GM12878 (cell line): ENCODE data around the gene SUPT4H1. TPM values are rescaled to one million over a fixed set of nuclear protein-coding genes. Genes with fewer than 3 reads are reported as not detected.
A peak's percentile ranks its signal among the peaks of the same experiment; 100 is the strongest.

ENCODE experiments used
- ATAC-seq: fragments of 200-7000 bp; cut with Tn5 transposase; 3 replicates; pipeline ENCODE4 v1.9.1; 2020; ENCODE audit warnings: mild to moderate bottlenecking, moderate library complexity
- BruUV-seq: library from RNA; stranded (reverse); fragments of 400-500 nt; replicated peaks from 2 replicates; lab custom pipeline; 2021; lab: Mats Ljungman, UMichigan
- CTCF ChIA-PET: fragments of 300-600 bp; sonication (Branson Sonifier 250); formaldehyde crosslinking; extraction: SDS; loops from one replicate; lab custom pipeline; 2021; ENCODE audit warnings: inconsistent platforms; lab: Yijun Ruan, JAX
- POLR2A ChIA-PET: fragments of 350-600 bp; formaldehyde crosslinking; extraction: SDS; loops from one replicate; lab custom pipeline; 2021; ENCODE audit warnings: inconsistent platforms; lab: Charles Lee
- RAD21 ChIA-PET: fragments of 300-600 bp; sonication (Branson Sonifier 250); formaldehyde crosslinking; loops from one replicate; lab custom pipeline; 2023; ENCODE audit warnings: antibody characterized with exemption; ENCODE audit not compliant: unreplicated experiment; lab: Charles Lee
- SMC1A ChIA-PET: fragments of 300-600 bp; sonication (Branson Sonifier 250); formaldehyde crosslinking; loops from one replicate; lab custom pipeline; 2023; ENCODE audit not compliant: unreplicated experiment, uncharacterized antibody; lab: Charles Lee
- DNase-seq: peaks from one replicate; pipeline ENCODE4 v3.0.0-alpha.2; 2011; ENCODE audit warnings: low read depth, low spot score
- FAIRE-seq: peaks from 3 replicates; lab custom pipeline; 2011; peaks lifted over from hg19 to GRCh38; lab: Jason Lieb, UNC
- H2AFZ ChIP-seq: 2 replicates; pipeline ENCODE4 v1.6.0; 2011; ENCODE audit warnings: low read depth, low read length, control low read depth; ENCODE audit not compliant: control insufficient read depth
- H3K27ac ChIP-seq: 2 replicates; pipeline ENCODE4 v1.5.1; 2011; ENCODE audit warnings: control low read depth; ENCODE audit not compliant: control insufficient read depth, insufficient read depth
- H3K27me3 ChIP-seq, 2 experiments: replicated peaks in 1 of 2; 2 replicates each; pipeline versions ENCODE4 v1.6.0 to v1.6.1; 2011; ENCODE audit warnings: low read length in 1 of 2; ENCODE audit not compliant: control insufficient read depth in 2 of 2, insufficient read depth in 2 of 2
- H3K36me3 ChIP-seq, 2 experiments: 2 replicates each; pipeline ENCODE4 v1.5.1; 2011; ENCODE audit warnings: low read length in 1 of 2; ENCODE audit not compliant: control insufficient read depth in 2 of 2, insufficient read depth in 2 of 2
- H3K4me1 ChIP-seq: 2 replicates; pipeline ENCODE4 v1.6.1; 2011; ENCODE audit warnings: mild to moderate bottlenecking, low read length, moderate library complexity, mixed read lengths; ENCODE audit not compliant: control insufficient read depth, insufficient read depth
- H3K4me2 ChIP-seq: 2 replicates; pipeline ENCODE4 v1.6.0; 2011; ENCODE audit warnings: control low read depth; ENCODE audit not compliant: control insufficient read depth, insufficient read depth
- H3K4me3 ChIP-seq: fragments of 200-600 bp; sonication (generic); 2 replicates; pipeline ENCODE4 v1.5.1; 2016
- H3K79me2 ChIP-seq: 2 replicates; pipeline ENCODE4 v1.6.0; 2011; ENCODE audit warnings: low read length; ENCODE audit not compliant: control insufficient read depth, insufficient read depth
- H3K9ac ChIP-seq: 2 replicates; pipeline ENCODE4 v1.8.0; 2011; ENCODE audit warnings: low read length, control low read depth, mixed read lengths; ENCODE audit not compliant: control insufficient read depth, insufficient read depth
- H3K9me3 ChIP-seq: replicated peaks from 3 replicates; pipeline ENCODE4 v1.5.1; 2011; ENCODE audit warnings: mild to moderate bottlenecking, low read length; ENCODE audit not compliant: control insufficient read depth, insufficient read depth
- H4K20me1 ChIP-seq: 2 replicates; pipeline ENCODE4 v1.6.0; 2011; ENCODE audit not compliant: control insufficient read depth, insufficient read depth
- BACH1 ChIP-seq: fragments of 450-650 bp; IDR thresholded peaks from 2 replicates; pipeline ENCODE4 v1.6.1; 2017; ENCODE audit warnings: mild to moderate bottlenecking, borderline replicate concordance
- CHD1 ChIP-seq: IDR thresholded peaks from 2 replicates; pipeline ENCODE4 v1.6.1; 2012; ENCODE audit warnings: low read depth, low read length, improper control_type of control experiment
- CREM ChIP-seq: IDR thresholded peaks from 2 replicates; pipeline ENCODE4 v1.6.1; 2014; ENCODE audit warnings: antibody characterized with exemption, low read depth
- DPF2 ChIP-seq: fragments of 450-650 bp; IDR thresholded peaks from 2 replicates; pipeline ENCODE4 v1.6.1; 2017; ENCODE audit warnings: mild to moderate bottlenecking
- FOXM1 ChIP-seq: IDR thresholded peaks from 2 replicates; pipeline ENCODE4 v1.6.1; 2012; ENCODE audit warnings: low read depth, mild to moderate bottlenecking, inconsistent platforms, low read length, moderate library complexity
- IKZF1 ChIP-seq: fragments of 450-650 bp; conservative IDR thresholded peaks from 2 replicates; pipeline ENCODE4 v1.6.1; 2017; ENCODE audit warnings: antibody characterized with exemption, mild to moderate bottlenecking
- NBN ChIP-seq: fragments of 450-650 bp; IDR thresholded peaks from 2 replicates; pipeline ENCODE4 v1.6.1; 2016
- NR2F1 ChIP-seq: fragments of 450-650 bp; conservative IDR thresholded peaks from 2 replicates; pipeline ENCODE4 v1.6.1; 2017; ENCODE audit warnings: mild to moderate bottlenecking
- POU2F2 ChIP-seq: IDR thresholded peaks from 3 replicates; pipeline ENCODE4 v1.6.1; 2011; ENCODE audit warnings: low read depth, mild to moderate bottlenecking, low read length, borderline replicate concordance
- RUNX3 ChIP-seq: IDR thresholded peaks from 2 replicates; pipeline ENCODE4 v1.6.1; 2012; ENCODE audit warnings: low read length, inconsistent platforms
- SIX5 ChIP-seq: IDR thresholded peaks from 2 replicates; pipeline ENCODE4 v1.6.1; 2011; ENCODE audit warnings: mild to moderate bottlenecking, low read depth, low read length, moderate library complexity; ENCODE audit not compliant: severe bottlenecking
- SMC3 ChIP-seq: IDR thresholded peaks from 2 replicates; pipeline ENCODE4 v1.6.1; 2011; ENCODE audit warnings: low read length, improper control_type of control experiment, borderline replicate concordance
- YY1 ChIP-seq: IDR thresholded peaks from 2 replicates; pipeline ENCODE4 v1.6.1; 2011; ENCODE audit warnings: low read depth, mild to moderate bottlenecking, low read length
- WGBS: methylation state at CpG from one replicate; pipeline ENCODE4 v1.1.6; 2016; ENCODE audit warnings: low lambda C conversion rate; ENCODE audit not compliant: insufficient replicate concordance, insufficient coverage; ENCODE audit errors: missing lambda C conversion rate; 5-methylcytosine and 5-hydroxymethylcytosine counted together
- in situ Hi-C: fragments of 300-500 bp; cut with MboI; formaldehyde crosslinking; loops from 9 replicates; pipeline ENCODE4 v1.14.3; 2018; ENCODE audit warnings: mixed read lengths
- intact Hi-C: fragments of 100-400 bp; cut with micrococcal nuclease; formaldehyde crosslinking; loops from one replicate; pipeline ENCODE4 v1.14.2; 2022; ENCODE audit not compliant: unreplicated experiment
- polyA plus RNA-seq, 11 experiments: library from polyadenylated mRNA; depleted of rRNA in 4 of 11; unstranded in 6 of 11; stranded (reverse) in 5 of 11; fragments of >200 nt; fragmentation: Nextera tagmentation in 4 of 11; fragmentation: Illumina TruSeq in 1 of 11; extraction: Ambion mirVana in 4 of 11; extraction: Trizol in 1 of 11; gene quantifications; 1 replicate in 1 of 11; 2 replicates in 10 of 11; pipeline versions ENCODE4 v1.2.1 to v1.2.3, GENCODE V29; 2011 to 2016; ENCODE audit warnings: inconsistent platforms in 2 of 11, missing spikeins in 2 of 11, low read depth in 1 of 11
- total RNA-seq, 4 experiments: library from RNA; depleted of rRNA in 3 of 4; stranded (reverse); fragments of >200 nt in 3 of 4; fragmentation: Illumina TruSeq in 1 of 4; extraction: Trizol in 1 of 4; gene quantifications; 2 replicates each; pipeline versions ENCODE4 v1.2.1 to v1.2.3, GENCODE V29; 2013 to 2021
- TF ChIP-seq, protein P1 (sequence below): fragments of 450-650 bp; conservative IDR thresholded peaks from 2 replicates; pipeline ENCODE4 v1.6.1; 2017; ENCODE audit warnings: mild to moderate bottlenecking, moderate library complexity
- TF ChIP-seq, protein P2 (sequence below): fragments of 450-650 bp; IDR thresholded peaks from 2 replicates; pipeline ENCODE4 v1.6.1; 2017; ENCODE audit warnings: mild to moderate bottlenecking, moderate library complexity
- TF ChIP-seq, protein P3 (sequence below): fragments of 450-650 bp; IDR thresholded peaks from 2 replicates; pipeline ENCODE4 v1.6.1; 2017; ENCODE audit warnings: mild to moderate bottlenecking

Gene SUPT4H1
- total and polyA plus RNA-seq, 10 of the 15 experiments (the other 5 are each of a cell fraction or from before 2014, with no cell fraction given): 83.8 to 293 (median 128) TPM

DNA sequence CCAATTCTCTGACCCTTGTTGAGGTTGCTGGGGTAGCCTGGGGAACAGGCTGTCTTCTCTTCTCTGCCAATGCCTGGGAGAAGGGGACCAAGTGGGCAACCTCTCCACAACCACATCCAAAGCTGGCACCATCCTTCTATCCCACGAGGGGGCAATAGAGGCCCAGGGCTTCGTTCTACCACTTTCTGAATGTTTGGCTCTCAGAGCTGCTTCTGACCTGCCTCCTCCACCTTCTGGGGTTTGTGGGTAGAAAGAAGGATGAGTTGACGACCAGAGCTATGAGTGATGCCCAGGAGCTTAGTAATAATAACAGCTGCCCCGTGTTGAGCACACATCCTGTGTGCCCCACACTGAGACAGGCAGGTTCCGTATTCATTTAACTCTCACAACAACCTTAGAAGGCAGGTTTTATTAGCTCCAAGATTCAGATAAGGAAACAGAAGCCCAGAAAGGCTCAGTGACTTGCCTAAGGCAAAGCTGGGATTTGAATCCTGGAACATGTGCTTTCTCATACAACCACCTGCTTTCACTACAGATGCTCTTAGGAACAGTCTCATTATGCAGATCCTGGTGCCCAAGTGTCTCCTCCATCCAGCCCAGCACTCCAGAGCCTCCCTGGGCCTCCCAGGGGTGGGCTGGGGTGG is 34.5 kb downstream of the SUPT4H1 start:
- ATAC-seq (peak; percentile 95), FAIRE-seq (peak; percentile 87), DNase-seq (peak; percentile 66)
- no peak overlapping the region for H2AFZ ChIP-seq
- H3K4me2 ChIP-seq: peak overlapping the region; percentile 31; the same call in 1 of the 2 replicates
- RAD21 ChIA-PET: interaction anchor here (0.7 to 10.9 kb wide), 41 partner anchors 8 to 687 kb away, joined by 3 to 227 read pairs (median 4); partner anchors contain the start of genes MTMR4, RNF43, SUPT4H1 and TSPOAP1
- no peaks in the 10 kb centered on the region for H4K20me1 ChIP-seq
- H3K9ac ChIP-seq: peak overlapping the region; percentile 43; the same call in 1 of the 2 replicates
- CTCF ChIA-PET: interaction anchor here (0.5 to 6.5 kb wide), 51 partner anchors 9 to 696 kb away, joined by 3 to 163 read pairs (median 6); partner anchors contain the start of genes MTMR4, RNF43, SUPT4H1 and TSPOAP1
- intact Hi-C loops: loop anchor here (1.0 kb wide), 3 partner anchors 27 to 130 kb away; partner anchors contain the start of gene RNF43
- peak overlapping the region; percentile 50 for H3K27ac ChIP-seq
- WGBS: 0% methylated on average over 5 of the region's 5 CpGs
- H3K4me3 ChIP-seq: no peak overlapping the region
- H3K9me3 ChIP-seq: no peaks in the 10 kb centered on the region
- POLR2A ChIA-PET: interaction anchor here (0.7 to 1.6 kb wide), 16 partner anchors 8 to 197 kb away, joined by 3 to 17 read pairs (median 4); partner anchors contain the start of genes MTMR4, RNF43 and TSPOAP1
- no TSS peak for BruUV-seq
- H3K36me3 ChIP-seq: peaks cover 0 to 2% of the 10 kb centered on the region in 2 experiments; a peak in 1 of 4 replicates
- no peaks in the 10 kb centered on the region for H3K79me2 ChIP-seq
- H3K4me1 ChIP-seq: peaks cover 7% of the 10 kb centered on the region
- no peaks in the 10 kb centered on the region for H3K27me3 ChIP-seq
- in situ Hi-C loops: loop anchor here (5.0 kb wide), 1 partner anchor 130 kb away; no protein-coding TSS in a partner anchor
- SMC1A ChIA-PET: interaction anchor here (0.6 to 12.9 kb wide), 41 partner anchors 8 to 198 kb away, joined by 3 to 249 read pairs (median 6); partner anchors contain the start of genes RNF43, SUPT4H1 and TSPOAP1
- TF ChIP-seq SMC3 (peak; percentile 94), IKZF1 (peak; percentile 37; the same call in 1 of the 2 replicates), CREM (0 out of 2 replicates have a peak, but pooled peaks have one; percentile 28), YY1 (0 out of 2 replicates have a peak, but pooled peaks have one; percentile 51), FOXM1 (no peak), POU2F2 (peak; percentile 47; the same call in 1 of the 3 replicates), BACH1 (no peak), DPF2 (no peak; the same call in 1 of the 2 replicates), NBN (0 out of 2 replicates have a peak, but pooled peaks have one; percentile 46), SIX5 (no peak), CHD1 (no peak), NR2F1 (no peak), RUNX3 (peak; percentile 59)
- TF ChIP-seq, protein P1, sequence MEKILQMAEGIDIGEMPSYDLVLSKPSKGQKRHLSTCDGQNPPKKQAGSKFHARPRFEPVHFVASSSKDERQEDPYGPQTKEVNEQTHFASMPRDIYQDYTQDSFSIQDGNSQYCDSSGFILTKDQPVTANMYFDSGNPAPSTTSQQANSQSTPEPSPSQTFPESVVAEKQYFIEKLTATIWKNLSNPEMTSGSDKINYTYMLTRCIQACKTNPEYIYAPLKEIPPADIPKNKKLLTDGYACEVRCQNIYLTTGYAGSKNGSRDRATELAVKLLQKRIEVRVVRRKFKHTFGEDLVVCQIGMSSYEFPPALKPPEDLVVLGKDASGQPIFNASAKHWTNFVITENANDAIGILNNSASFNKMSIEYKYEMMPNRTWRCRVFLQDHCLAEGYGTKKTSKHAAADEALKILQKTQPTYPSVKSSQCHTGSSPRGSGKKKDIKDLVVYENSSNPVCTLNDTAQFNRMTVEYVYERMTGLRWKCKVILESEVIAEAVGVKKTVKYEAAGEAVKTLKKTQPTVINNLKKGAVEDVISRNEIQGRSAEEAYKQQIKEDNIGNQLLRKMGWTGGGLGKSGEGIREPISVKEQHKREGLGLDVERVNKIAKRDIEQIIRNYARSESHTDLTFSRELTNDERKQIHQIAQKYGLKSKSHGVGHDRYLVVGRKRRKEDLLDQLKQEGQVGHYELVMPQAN: no peak
- TF ChIP-seq, protein P2, sequence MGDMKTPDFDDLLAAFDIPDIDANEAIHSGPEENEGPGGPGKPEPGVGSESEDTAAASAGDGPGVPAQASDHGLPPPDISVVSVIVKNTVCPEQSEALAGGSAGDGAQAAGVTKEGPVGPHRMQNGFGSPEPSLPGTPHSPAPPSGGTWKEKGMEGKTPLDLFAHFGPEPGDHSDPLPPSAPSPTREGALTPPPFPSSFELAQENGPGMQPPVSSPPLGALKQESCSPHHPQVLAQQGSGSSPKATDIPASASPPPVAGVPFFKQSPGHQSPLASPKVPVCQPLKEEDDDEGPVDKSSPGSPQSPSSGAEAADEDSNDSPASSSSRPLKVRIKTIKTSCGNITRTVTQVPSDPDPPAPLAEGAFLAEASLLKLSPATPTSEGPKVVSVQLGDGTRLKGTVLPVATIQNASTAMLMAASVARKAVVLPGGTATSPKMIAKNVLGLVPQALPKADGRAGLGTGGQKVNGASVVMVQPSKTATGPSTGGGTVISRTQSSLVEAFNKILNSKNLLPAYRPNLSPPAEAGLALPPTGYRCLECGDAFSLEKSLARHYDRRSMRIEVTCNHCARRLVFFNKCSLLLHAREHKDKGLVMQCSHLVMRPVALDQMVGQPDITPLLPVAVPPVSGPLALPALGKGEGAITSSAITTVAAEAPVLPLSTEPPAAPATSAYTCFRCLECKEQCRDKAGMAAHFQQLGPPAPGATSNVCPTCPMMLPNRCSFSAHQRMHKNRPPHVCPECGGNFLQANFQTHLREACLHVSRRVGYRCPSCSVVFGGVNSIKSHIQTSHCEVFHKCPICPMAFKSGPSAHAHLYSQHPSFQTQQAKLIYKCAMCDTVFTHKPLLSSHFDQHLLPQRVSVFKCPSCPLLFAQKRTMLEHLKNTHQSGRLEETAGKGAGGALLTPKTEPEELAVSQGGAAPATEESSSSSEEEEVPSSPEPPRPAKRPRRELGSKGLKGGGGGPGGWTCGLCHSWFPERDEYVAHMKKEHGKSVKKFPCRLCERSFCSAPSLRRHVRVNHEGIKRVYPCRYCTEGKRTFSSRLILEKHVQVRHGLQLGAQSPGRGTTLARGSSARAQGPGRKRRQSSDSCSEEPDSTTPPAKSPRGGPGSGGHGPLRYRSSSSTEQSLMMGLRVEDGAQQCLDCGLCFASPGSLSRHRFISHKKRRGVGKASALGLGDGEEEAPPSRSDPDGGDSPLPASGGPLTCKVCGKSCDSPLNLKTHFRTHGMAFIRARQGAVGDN: peak; percentile 31; the same call in 1 of the 2 replicates
- TF ChIP-seq, protein P3, sequence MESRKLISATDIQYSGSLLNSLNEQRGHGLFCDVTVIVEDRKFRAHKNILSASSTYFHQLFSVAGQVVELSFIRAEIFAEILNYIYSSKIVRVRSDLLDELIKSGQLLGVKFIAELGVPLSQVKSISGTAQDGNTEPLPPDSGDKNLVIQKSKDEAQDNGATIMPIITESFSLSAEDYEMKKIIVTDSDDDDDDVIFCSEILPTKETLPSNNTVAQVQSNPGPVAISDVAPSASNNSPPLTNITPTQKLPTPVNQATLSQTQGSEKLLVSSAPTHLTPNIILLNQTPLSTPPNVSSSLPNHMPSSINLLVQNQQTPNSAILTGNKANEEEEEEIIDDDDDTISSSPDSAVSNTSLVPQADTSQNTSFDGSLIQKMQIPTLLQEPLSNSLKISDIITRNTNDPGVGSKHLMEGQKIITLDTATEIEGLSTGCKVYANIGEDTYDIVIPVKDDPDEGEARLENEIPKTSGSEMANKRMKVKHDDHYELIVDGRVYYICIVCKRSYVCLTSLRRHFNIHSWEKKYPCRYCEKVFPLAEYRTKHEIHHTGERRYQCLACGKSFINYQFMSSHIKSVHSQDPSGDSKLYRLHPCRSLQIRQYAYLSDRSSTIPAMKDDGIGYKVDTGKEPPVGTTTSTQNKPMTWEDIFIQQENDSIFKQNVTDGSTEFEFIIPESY: no peak
